Tongue (tissue), 2 donors: ENCODE measurements around the gene SHOC2. TPM values are rescaled to one million over a fixed set of nuclear protein-coding genes. Genes with fewer than 3 reads are reported as not detected.

Experiments
- DNase-seq: peaks from one replicate; pipeline ENCODE4 v3.0.0-alpha.2; 2015
- total RNA-seq: library from RNA; depleted of rRNA; stranded (reverse); fragments of >200 nt; gene quantifications from one replicate; pipeline ENCODE4 v1.2.3, GENCODE V29; 2014

SHOC2 gene
- total RNA-seq, 1 donor from 2014 or later, result 57.1 TPM

- DNase-seq, result no peak
Observed at GRCh38 chr10:110946496-110946895, 27.1 kb downstream of the SHOC2 start.

GRCh38 chr10:110947061-110947595 is 27.7 kb downstream of the SHOC2 start:
- DNase-seq, result no peak

GRCh38 chr10:110951381-110951780 is 32.0 kb downstream of the SHOC2 start:
- no peak for DNase-seq

GRCh38 chr10:110957606-110958005 is 38.2 kb downstream of the SHOC2 start:
- DNase-seq, result no peak

- peak; percentile 56 for DNase-seq
Observed at GRCh38 chr10:110959379-110960332, 40.3 kb downstream of the SHOC2 start.

- DNase-seq, result no peak
Observed at GRCh38 chr10:110960333-110960712, 40.9 kb downstream of the SHOC2 start.

- no peak for DNase-seq
Observed at GRCh38 chr10:110962443-110962842, 43.0 kb downstream of the SHOC2 start.

GRCh38 chr10:110963162-110963561 is 43.8 kb downstream of the SHOC2 start:
- no peak for DNase-seq

GRCh38 chr10:110964681-110965080 is 45.3 kb downstream of the SHOC2 start:
- DNase-seq, result no peak

GRCh38 chr10:110965216-110965615 is 45.8 kb downstream of the SHOC2 start:
- DNase-seq, result no peak

GRCh38 chr10:110966146-110966545 is 46.7 kb downstream of the SHOC2 start:
- no peak for DNase-seq

- DNase-seq, result no peak
Observed at GRCh38 chr10:110967009-110967630, 47.7 kb downstream of the SHOC2 start.

GRCh38 chr10:110967645-110968044 is 48.2 kb downstream of the SHOC2 start:
- no peak for DNase-seq

- DNase-seq, result no peak
Observed at GRCh38 chr10:110969183-110969582, 49.8 kb downstream of the SHOC2 start.

GRCh38 chr10:110971638-110972037 is 52.2 kb downstream of the SHOC2 start:
- no peak for DNase-seq

- no peak for DNase-seq
Observed at GRCh38 chr10:110972231-110973134, 53.1 kb downstream of the SHOC2 start.

GRCh38 chr10:110973400-110973799 is 54.0 kb downstream of the SHOC2 start:
- no peak for DNase-seq

GRCh38 chr10:110976577-110976976 is 57.2 kb downstream of the SHOC2 start:
- DNase-seq, result no peak

- no peak for DNase-seq
Observed at GRCh38 chr10:110977662-110978061, 58.3 kb downstream of the SHOC2 start.

- no peak for DNase-seq
Observed at GRCh38 chr10:110978204-110978603, 58.8 kb downstream of the SHOC2 start.

GRCh38 chr10:110979611-110980010 is 60.2 kb downstream of the SHOC2 start:
- DNase-seq, result no peak

GRCh38 chr10:110980807-110981206 is 61.4 kb downstream of the SHOC2 start:
- DNase-seq, result no peak
